Measurements from ENCODE around the gene SOX11. TPM values are rescaled to one million over a fixed set of nuclear protein-coding genes. Genes with fewer than 3 reads are reported as not detected.

SOX11 gene
- total RNA-seq, 4 donors from 2014 or later, result not detected

- TF ChIP-seq CTCF (IDR thresholded peaks at IDR 0.05), result no peak
- ATAC-seq (ENCODE audit: low FRiP score), result no peak
Observed at GRCh38 chr2:5734859-5735520, 42.8 kb downstream of the SOX11 start.

GRCh38 chr2:5735521-5735861 is 43.3 kb downstream of the SOX11 start:
- no peak for ATAC-seq (ENCODE audit: low FRiP score)
- DNase-seq (ENCODE audit: low spot score), result no peak
- no peak for TF ChIP-seq CTCF (IDR thresholded peaks at IDR 0.05)

More at GRCh38 chr2:5734859-5735520, 42.8 kb downstream of the SOX11 start:
- no peak for DNase-seq (ENCODE audit: low spot score)

GRCh38 chr2:5736050-5736449 is 43.9 kb downstream of the SOX11 start:
- no peak for ATAC-seq (ENCODE audit: low FRiP score)
- no peak for TF ChIP-seq CTCF (IDR thresholded peaks at IDR 0.05)
- no peak for DNase-seq (ENCODE audit: low spot score)

GRCh38 chr2:5736886-5737285 is 44.7 kb downstream of the SOX11 start:
- TF ChIP-seq CTCF (IDR thresholded peaks at IDR 0.05), result no peak
- DNase-seq (ENCODE audit: low spot score), result no peak
- no peak for ATAC-seq (ENCODE audit: low FRiP score)

GRCh38 chr2:5740053-5740452 is 47.9 kb downstream of the SOX11 start:
- no peak for DNase-seq (ENCODE audit: low spot score)
- no peak for ATAC-seq (ENCODE audit: low FRiP score)
- TF ChIP-seq CTCF (IDR thresholded peaks at IDR 0.05), result no peak

GRCh38 chr2:5740817-5741216 is 48.6 kb downstream of the SOX11 start:
- no peak for TF ChIP-seq CTCF (IDR thresholded peaks at IDR 0.05)
- no peak for ATAC-seq (ENCODE audit: low FRiP score)

GRCh38 chr2:5741242-5741641 is 49.1 kb downstream of the SOX11 start:
- no peak for DNase-seq (ENCODE audit: low spot score)
- ATAC-seq (ENCODE audit: low FRiP score), result no peak
- no peak for TF ChIP-seq CTCF (IDR thresholded peaks at IDR 0.05)

More at GRCh38 chr2:5740817-5741216, 48.6 kb downstream of the SOX11 start:
- no peak for DNase-seq (ENCODE audit: low spot score)
